Endothelial cell of umbilical vein (primary cell): ENCODE results near the gene PHPT1. TPM values are rescaled to one million over a fixed set of nuclear protein-coding genes. Genes with fewer than 3 reads are reported as not detected.
"Not testable (repeated sequence)": the region's sequence is repeated elsewhere in the genome, so short reads cannot be mapped to it uniquely, and the experiment has no call there.

Experiments used
- BruUV-seq: library from RNA; stranded (reverse); fragments of 400-500 nt; replicated peaks from 2 replicates; lab custom pipeline; 2021; lab: Mats Ljungman, UMichigan
- CTCF ChIA-PET: fragments of 300-600, 350-600 bp; sonication (Branson Sonifier 250); formaldehyde crosslinking; loops from one replicate; lab custom pipeline; 2021; ENCODE audit warnings: antibody characterized with exemption, inconsistent platforms; lab: Charles Lee
- POLR2A ChIA-PET: fragments of 300-600, 350-600 bp; sonication (Branson Sonifier 250); formaldehyde crosslinking; loops from one replicate; lab custom pipeline; 2021; ENCODE audit warnings: antibody characterized with exemption, inconsistent platforms; lab: Charles Lee
- DNase-seq: peaks from one replicate; pipeline ENCODE4 v3.0.0-alpha.2; 2011; ENCODE audit warnings: low read depth, low spot score
- FAIRE-seq: peaks from 2 replicates; lab custom pipeline; 2011; peaks lifted over from hg19 to GRCh38; lab: Jason Lieb, UNC
- H2AFZ ChIP-seq: 2 replicates; pipeline ENCODE4 v1.6.0; 2012; ENCODE audit warnings: low read depth, low read length, control low read depth, inconsistent platforms
- H3K27ac ChIP-seq: 2 replicates; pipeline ENCODE4 v1.5.1; 2011; ENCODE audit warnings: low read depth, mild to moderate bottlenecking, control low read depth, low read length, moderate library complexity; ENCODE audit not compliant: insufficient read depth
- H3K27me3 ChIP-seq, 2 experiments: 2 replicates each; pipeline versions ENCODE4 v1.6.0 to v1.6.1; 2011; ENCODE audit warnings: low read length in 2 of 2, mixed read lengths in 1 of 2; ENCODE audit not compliant: control insufficient read depth in 2 of 2, insufficient read depth in 2 of 2
- H3K36me3 ChIP-seq, 2 experiments: 2 replicates in 1 of 2; 3 replicates in 1 of 2; pipeline ENCODE4 v1.5.1; 2011; ENCODE audit warnings: low read length in 2 of 2, mild to moderate bottlenecking in 1 of 2, moderate library complexity in 1 of 2; ENCODE audit not compliant: control insufficient read depth in 2 of 2, insufficient read depth in 2 of 2; ENCODE audit errors: extremely low read depth in 1 of 2
- H3K4me1 ChIP-seq: 3 replicates; pipeline ENCODE4 v1.5.1; 2011; ENCODE audit warnings: mild to moderate bottlenecking, low read length; ENCODE audit not compliant: control insufficient read depth, insufficient read depth; ENCODE audit errors: extremely low read depth
- H3K4me2 ChIP-seq: 2 replicates; pipeline ENCODE4 v1.6.1; 2011; ENCODE audit warnings: low read length, control low read depth, mixed read lengths; ENCODE audit not compliant: insufficient read depth
- H3K4me3 ChIP-seq, 3 experiments: fragments of 200-600 bp in 1 of 3; sonication (generic), shearing (Covaris generic) in 1 of 3; replicated peaks in 1 of 3; 2 replicates each; pipeline ENCODE4 v1.5.1; 2011 to 2016; ENCODE audit warnings: control low read depth in 3 of 3, low read length in 3 of 3, mild to moderate bottlenecking in 2 of 3, inconsistent platforms in 1 of 3, low read depth in 1 of 3, moderate library complexity in 1 of 3; ENCODE audit not compliant: insufficient read depth in 1 of 3
- H3K79me2 ChIP-seq: 2 replicates; pipeline ENCODE4 v1.6.0; 2012; ENCODE audit warnings: low read length, inconsistent platforms; ENCODE audit not compliant: control insufficient read depth, insufficient read depth
- H3K9ac ChIP-seq: replicated peaks from 2 replicates; pipeline ENCODE3; 2011; ENCODE audit warnings: low read length, control low read depth; ENCODE audit not compliant: insufficient read depth; ENCODE audit errors: extremely low read depth
- H3K9me1 ChIP-seq: replicated peaks from 3 replicates; pipeline ENCODE4 v1.6.0; 2011; ENCODE audit warnings: mild to moderate bottlenecking, low read length; ENCODE audit not compliant: control insufficient read depth, insufficient read depth; ENCODE audit errors: extremely low read depth
- H3K9me3 ChIP-seq: replicated peaks from 2 replicates; pipeline ENCODE4 v1.5.1; 2012; ENCODE audit warnings: low read length, inconsistent platforms; ENCODE audit not compliant: control insufficient read depth, insufficient read depth
- H4K20me1 ChIP-seq: replicated peaks from 2 replicates; pipeline ENCODE3; 2011; ENCODE audit warnings: mild to moderate bottlenecking, low read length; ENCODE audit not compliant: control insufficient read depth, insufficient read depth; ENCODE audit errors: extremely low read depth
- CTCF ChIP-seq, 2 donors: IDR thresholded peaks; 1 replicate in 1 of 2; 2 replicates in 1 of 2; pipeline ENCODE4 v1.5.1; 2011; ENCODE audit warnings: low read length in 2 of 2, mild to moderate bottlenecking in 2 of 2, moderate library complexity in 2 of 2, control low read depth in 1 of 2, inconsistent platforms in 1 of 2, low read depth in 1 of 2; ENCODE audit not compliant: insufficient read depth in 1 of 2; ENCODE audit errors: extremely low read depth in 1 of 2
- MYC ChIP-seq: IDR thresholded peaks from one replicate; pipeline ENCODE4 v1.6.1; 2011; ENCODE audit warnings: mild to moderate bottlenecking, low read depth, low read length
- POLR2A ChIP-seq: IDR thresholded peaks from 2 replicates; pipeline ENCODE4 v1.6.1; 2012; ENCODE audit warnings: low read depth, mild to moderate bottlenecking, control low read depth, low read length
- POLR2AphosphoS5 ChIP-seq: IDR thresholded peaks from 2 replicates; pipeline ENCODE4 v1.6.1; 2012; ENCODE audit warnings: low read depth, mild to moderate bottlenecking, control low read depth, low read length, moderate library complexity; ENCODE audit not compliant: insufficient read depth
- dilution Hi-C: fragments of 300-500 bp; cut with MboI; formaldehyde crosslinking; loops from one replicate; pipeline ENCODE4 v1.15.0; 2019; ENCODE audit warnings: low sequenced_read_pairs; ENCODE audit not compliant: extremely low pct_ligation_motif_present
- intact Hi-C: fragments of 100-400 bp; cut with micrococcal nuclease; formaldehyde crosslinking; loops from one replicate; pipeline ENCODE4 v1.10.0; 2022
- polyA plus RNA-seq, 4 experiments: library from polyadenylated mRNA; depleted of rRNA in 3 of 4; stranded (reverse) in 3 of 4; unstranded in 1 of 4; fragments of >200 nt; gene quantifications; 2 replicates each; pipeline versions ENCODE4 v1.2.1 to v1.2.3, GENCODE V29; 2011 to 2012; ENCODE audit warnings: missing spikeins in 1 of 4
- total RNA-seq: library from RNA; stranded (reverse); gene quantifications from 2 replicates; pipeline ENCODE4 v1.2.3, GENCODE V29; 2021

PHPT1 gene
- total and polyA plus RNA-seq, 2 donors (not counting 3 experiments of a cell fraction or from before 2014, with no cell fraction given): 139 to 319 TPM

DNA sequence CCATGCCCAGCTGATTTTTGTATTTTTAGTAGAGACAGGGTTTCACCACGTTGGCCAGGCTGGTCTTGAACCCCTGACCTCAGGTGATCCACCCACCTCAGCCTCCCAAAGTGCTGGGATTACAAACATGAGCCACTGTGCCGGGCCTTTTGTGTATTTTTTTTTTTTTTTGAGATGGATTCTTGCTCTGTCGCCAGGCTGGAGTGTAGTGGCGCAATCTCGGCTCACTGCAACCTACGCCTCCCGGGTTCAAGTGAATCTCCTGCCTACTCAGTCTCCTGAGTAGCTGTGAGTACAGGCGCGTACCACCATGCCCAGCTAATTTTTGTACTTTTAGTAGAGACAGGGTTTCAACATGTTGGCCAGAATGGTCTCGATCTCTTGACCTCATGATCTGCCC lies 34.5 kb downstream of the PHPT1 start:
- H3K9ac ChIP-seq, H3K9me3 ChIP-seq, H3K27me3 ChIP-seq, intact Hi-C loops, DNase-seq, H4K20me1 ChIP-seq, FAIRE-seq, H2AFZ ChIP-seq, H3K36me3 ChIP-seq, H3K27ac ChIP-seq, H3K4me2 ChIP-seq, H3K4me3 ChIP-seq, BruUV-seq, H3K9me1 ChIP-seq, POLR2A ChIA-PET, dilution Hi-C loops: not testable (repeated sequence)
- peaks cover 20% of the 10 kb centered on the region for H3K79me2 ChIP-seq
- H3K4me1 ChIP-seq: peaks cover 14% of the 10 kb centered on the region
- CTCF ChIA-PET: interaction anchor here (1.0 kb wide), 1 partner anchor 37 kb away, joined by 3 read pairs; no protein-coding TSS in a partner anchor

DNA sequence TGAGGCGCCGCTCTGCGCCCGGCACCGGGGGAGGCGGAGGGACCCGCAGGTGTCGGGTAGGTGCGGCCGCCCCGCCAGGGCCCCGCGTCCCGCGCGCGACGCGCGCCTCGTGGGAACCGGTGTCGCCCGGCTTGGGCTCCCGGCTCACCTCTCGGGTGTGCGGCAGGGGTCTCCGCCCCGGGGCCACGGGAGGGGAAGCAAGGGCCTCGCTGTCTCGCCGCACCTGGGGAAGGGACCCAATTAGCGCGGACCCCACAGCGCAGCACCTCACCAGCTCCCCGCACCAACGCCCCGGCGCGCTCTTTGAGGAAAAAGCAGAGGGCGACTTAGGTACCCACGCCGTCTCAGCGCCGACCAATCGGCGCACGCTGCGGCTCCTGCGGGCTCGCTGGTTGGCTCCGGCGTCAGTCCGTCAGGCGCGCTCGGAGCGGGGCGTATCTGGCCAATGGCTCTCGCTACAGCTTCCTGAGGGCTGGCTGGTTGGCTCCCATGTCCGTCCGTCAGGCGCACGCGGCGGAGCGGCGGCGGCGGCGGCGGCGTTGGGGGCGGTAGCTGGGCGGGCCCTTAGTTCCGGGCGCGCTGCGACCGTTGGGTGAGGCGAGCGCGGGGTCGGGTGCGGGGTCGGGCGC lies 36.9 kb downstream of the PHPT1 start, which contains the start of gene TRAF2:
TSS of gene TRAF2 (plus strand) at position 567 of the 629 bp plus-strand sequence. CDS start 12,225 bp downstream, outside the sequence.
- ChIA-PET CTCF (interaction anchor here (0.6 to 1.0 kb wide), 6 partner anchors 20 to 150 kb away, joined by 3 to 4 read pairs (median 3); partner anchors contain the start of gene EDF1), POLR2A (no interaction called here)
- H3K9ac ChIP-seq: peak within 1 kb of the TSS; percentile 86
- intact Hi-C loops (loop anchor here (1.0 to 5.0 kb wide), 3 partner anchors 37 to 94 kb away; partner anchors contain the start of genes FBXW5, PHPT1 and TMEM141), dilution Hi-C loops (no loop called here)
- BruUV-seq: no TSS peak
- H3K9me3 ChIP-seq: no peaks in the 10 kb centered on the region
- no peaks in the 10 kb centered on the region for H3K9me1 ChIP-seq
- peaks cover 14% of the 10 kb centered on the region for H3K4me1 ChIP-seq
- peaks cover 44% of the 10 kb centered on the region for H3K79me2 ChIP-seq
- H2AFZ ChIP-seq: peak within 1 kb of the TSS; percentile 96
- TF ChIP-seq POLR2AphosphoS5: no peak
- TF ChIP-seq CTCF (IDR thresholded peaks at IDR 0.05; ENCODE audit: extremely low read depth in 1 of 2, insufficient read depth in 1 of 2, low read depth in 1 of 2, low read length in 2 of 2): no peak
- TF ChIP-seq MYC: no peak
- peak; percentile 47 for TF ChIP-seq POLR2A
- H3K4me3 ChIP-seq: peak within 1 kb of the TSS; percentile 62 to 87 (median 85)
- no peaks in the 10 kb centered on the region for H3K36me3 ChIP-seq
- FAIRE-seq (peak; percentile 97), DNase-seq (peak; percentile 100)
- no peaks in the 10 kb centered on the region for H4K20me1 ChIP-seq
- no peaks in the 10 kb centered on the region for H3K27me3 ChIP-seq
- peak within 1 kb of the TSS; percentile 88 for H3K4me2 ChIP-seq
- peak within 1 kb of the TSS; percentile 56 for H3K27ac ChIP-seq
